Measurements from ENCODE around the gene TRPC4AP.

GRCh38 chr20:35063168-35063567, 29.4 kb downstream of the TRPC4AP start:
- TF ChIP-seq CTCF (IDR thresholded peaks at IDR 0.05) (no peak), EP300 (IDR thresholded peaks at IDR 0.05) (no peak), POLR2A (IDR thresholded peaks at IDR 0.05) (no peak)

All from suprapubic skin (tissue), 3 donors.